HG03095 (cell line): ENCODE results near the gene SNTG2.

ENCODE experiments used
- ATAC-seq: cut with Tn5 transposase; IDR thresholded peaks from one replicate; pipeline ENCODE4 v1.9.1; 2021; ENCODE audit warnings: moderate library complexity; ENCODE audit not compliant: unreplicated experiment

The SNTG2 gene

GRCh38 chr2:1136846-1137245, 186.2 kb downstream of the SNTG2 start:
- no peak for ATAC-seq

GRCh38 chr2:1137264-1137663, 186.6 kb downstream of the SNTG2 start:
- ATAC-seq: no peak

DNA sequence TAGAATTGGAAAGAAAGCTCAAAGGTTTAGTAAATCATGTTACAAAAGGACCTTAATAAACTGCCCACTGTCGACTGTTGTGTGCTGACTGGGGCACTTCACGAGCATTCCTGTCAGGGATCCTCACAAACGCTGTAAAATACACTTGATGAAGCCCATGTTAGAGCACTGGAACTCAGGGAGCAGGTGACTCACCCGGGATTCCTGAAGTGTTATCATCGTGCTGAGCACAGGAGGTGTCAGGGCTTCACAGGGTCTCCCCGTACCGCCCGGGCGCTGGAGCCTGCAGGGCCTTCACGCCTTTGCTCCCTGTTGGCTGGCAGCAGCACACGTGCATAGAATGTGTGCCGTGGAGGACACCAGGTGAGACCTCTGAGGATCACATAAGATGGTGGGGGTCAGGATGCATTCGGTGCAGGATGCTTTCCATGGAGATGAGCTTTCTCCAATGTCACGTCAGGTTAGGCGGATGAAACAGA, 187.3 kb downstream of the SNTG2 start:
- ATAC-seq: no peak

- ATAC-seq: no peak
Observed at GRCh38 chr2:1140389-1141003, 189.8 kb downstream of the SNTG2 start.

DNA sequence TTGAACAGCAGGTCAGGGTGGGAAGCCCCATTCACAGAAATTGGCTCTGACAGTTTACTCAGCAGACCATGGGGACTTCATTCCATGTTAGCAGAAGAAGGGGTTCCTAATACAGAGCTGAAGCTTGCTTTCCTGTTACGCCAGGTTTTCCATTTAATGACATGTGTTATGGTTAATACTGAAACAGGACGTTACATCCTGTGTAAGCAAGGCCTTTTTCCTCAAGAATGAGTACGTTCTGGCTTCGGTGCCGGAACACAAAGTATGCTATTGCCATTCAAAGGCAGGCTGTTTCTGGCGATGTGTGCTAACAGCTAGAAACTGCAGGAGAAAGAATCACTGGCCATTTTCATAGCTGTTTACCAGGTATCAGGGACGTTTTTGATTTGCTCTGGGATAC, 190.4 kb downstream of the SNTG2 start:
- no peak for ATAC-seq

DNA sequence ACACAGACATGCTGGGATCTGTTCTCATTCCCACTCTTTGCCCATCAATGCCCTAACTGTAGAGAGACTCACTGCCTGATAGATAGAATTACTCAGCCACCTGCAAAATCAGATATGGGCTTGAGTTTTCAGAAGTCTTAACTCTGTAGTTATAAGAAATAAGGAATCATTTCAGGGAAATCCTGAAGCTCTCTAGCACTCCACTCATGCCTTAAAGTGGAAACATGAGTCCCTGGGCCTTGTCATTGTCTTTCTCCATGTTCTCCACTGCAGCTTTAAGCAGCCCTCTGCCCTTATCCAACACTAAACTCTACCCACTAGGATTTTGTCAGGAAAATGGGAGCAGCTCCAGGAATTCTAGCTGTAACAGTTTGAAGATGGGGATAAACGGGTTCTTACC, 192.5 kb downstream of the SNTG2 start:
- no peak for ATAC-seq

DNA sequence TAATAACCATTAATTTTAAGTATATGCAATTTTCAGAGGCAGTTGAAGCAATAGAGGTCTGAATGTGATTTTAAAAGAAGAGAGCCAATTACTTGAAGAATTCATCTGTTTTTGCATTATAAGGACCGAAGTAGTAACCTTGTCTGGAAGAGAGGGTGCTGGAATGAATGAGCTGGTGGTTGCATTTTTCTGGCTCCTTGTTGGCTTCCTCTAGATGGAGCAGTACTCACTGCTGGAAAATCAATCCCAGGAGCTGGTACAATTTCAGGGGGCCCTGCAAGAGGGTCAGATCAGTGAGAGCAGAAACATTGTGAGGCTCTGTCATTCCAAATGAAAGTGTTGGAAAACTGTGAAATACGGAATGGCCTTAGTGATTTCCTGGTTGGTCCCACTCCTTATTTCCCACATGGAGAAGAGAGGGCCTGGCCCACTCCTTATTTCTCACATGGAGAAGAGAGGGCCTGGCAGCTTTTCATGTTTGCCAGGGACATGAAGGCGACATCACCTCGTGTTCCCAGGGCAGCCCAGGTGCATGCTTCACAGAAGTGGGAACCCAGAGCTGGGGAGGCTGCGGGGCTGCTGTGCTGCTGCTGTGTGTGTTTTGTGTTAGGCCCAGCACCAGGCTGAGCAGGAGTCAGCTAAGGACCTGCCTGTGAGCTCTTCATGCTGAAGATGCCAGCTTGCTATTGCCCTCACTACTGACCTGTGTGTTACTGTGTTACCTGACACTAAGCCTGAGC, 197.4 kb downstream of the SNTG2 start:
- no peak for ATAC-seq

DNA sequence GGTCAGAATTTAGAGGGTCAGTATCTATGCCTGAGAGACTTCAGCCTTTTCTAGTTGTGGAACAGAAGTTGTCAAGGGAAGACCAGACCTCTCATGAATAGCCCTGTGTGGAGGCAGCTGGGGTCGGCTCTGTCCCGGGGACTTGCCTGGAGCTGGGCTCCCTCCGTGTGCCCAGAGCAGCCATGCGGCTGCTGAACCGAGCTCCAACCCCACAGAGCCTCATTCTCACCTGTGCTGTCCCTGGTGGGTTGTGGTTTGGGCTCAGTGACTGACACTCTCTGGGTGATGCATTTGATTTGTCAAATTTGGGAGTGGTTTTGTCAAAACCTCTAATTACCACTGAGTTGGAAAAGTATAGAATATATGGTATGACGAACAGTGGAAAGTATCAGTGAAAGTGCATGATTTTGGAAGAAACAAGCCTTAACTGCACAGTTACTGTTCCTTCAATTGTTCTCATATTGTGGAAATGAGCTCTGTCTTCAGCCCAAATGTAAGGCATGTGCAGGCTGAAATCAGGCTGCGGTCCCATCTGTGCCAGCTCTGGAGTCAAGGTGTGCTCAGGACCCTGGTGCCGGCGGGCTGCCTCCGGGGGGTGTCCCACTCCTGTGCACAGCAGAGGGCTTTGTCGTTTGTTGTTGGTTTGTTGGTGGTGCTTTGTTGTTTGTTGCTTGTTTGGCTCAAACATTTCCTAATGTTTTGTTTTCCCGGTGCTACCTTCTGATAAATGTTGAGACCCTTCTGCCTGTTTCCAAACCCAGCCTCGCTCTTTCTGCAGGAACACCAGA, 200.3 kb downstream of the SNTG2 start:
- ATAC-seq: no peak

- no peak for ATAC-seq
Observed at GRCh38 chr2:1152375-1152774, 201.7 kb downstream of the SNTG2 start.

- ATAC-seq: no peak
Observed at GRCh38 chr2:1153920-1154319, 203.3 kb downstream of the SNTG2 start.

DNA sequence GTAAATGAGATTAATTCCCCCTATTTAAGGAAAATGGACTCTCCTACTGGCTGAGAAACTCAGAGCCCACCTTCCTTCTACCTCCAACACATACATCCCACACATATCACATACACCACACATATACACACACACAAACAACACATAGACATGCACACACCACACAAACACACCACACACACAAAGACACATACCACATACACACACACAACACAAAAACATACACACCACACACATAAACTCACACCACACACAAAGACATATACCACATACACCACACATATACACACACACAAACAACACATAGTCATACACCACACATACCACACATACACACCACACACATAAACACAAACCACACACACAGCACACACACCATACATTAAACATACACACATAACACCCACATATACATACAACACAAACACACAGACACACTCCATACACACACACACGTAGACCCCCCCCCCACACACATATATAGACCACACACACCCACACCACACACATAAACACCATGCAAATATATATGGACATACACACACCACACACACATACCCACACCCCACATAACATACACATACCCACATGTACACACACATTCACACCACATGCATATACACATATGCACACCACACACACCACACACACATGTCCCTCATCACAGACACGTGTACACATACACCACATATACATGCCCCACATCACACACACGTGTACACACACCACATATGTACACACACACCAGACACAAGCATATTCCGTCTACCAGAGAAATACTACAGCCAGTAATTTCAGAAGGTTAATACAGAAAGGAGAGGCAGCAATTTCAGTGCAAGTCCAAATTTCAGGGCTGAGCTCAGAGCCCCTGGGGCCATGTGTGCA, 204.3 kb downstream of the SNTG2 start:
- ATAC-seq: no peak

DNA sequence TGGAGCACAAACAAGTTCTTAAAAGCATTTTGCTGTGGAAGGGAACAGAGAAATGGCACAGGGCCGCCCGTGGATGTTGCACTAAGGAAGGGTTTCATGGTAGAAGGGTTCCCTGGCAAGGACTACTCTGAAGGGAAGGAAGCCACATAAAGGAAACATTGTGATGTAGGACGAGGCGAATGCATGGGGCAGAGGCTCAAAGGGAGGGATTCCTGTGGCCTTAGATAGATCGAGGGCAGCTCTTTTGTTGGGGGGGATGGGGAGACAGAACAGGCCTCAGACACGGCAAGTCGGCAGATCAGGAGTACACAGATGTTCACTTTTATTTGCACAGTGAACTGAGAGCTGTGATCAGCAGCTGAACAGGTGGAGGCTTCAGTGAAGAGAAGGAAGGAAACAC, 205.4 kb downstream of the SNTG2 start:
- no peak for ATAC-seq

DNA sequence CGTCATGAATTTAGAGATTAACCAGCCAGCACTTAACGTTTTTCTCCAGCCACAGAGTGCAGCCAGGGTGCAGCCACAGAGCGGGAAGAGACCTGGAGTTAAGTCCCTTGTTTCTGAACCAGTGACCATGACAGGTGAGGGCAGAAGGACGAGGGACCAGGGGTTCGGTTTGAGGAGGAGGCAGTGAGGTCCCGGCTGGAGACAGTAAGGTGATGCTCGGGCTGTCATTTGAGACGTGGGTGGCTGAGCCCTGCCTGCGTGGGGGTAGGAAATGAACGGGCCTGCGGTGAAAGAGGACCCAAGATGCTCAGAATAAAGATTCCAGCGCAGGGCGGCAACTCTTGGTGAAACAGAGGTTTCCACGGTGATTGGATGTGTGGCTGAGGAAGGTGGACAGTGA, 205.9 kb downstream of the SNTG2 start:
- ATAC-seq: no peak

DNA sequence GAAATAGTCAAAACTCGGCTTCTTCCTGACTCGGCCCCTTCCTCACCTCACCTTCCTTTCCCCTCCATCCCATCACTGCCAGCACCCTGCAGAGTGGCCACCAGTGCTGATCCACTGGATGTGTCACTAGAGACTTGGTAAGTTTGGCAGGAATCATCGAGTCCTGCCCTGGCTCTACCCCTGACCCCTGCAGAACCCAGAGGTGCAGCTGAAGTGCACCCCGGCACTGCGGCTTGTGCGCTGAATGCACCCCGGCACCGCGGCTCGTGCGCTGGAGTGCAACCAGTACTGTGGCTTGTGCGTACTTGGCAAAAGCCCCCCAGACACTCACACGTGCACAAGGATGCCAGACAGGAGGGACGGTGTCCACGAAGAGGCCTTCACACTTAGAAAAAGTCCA, 206.5 kb downstream of the SNTG2 start:
- ATAC-seq: no peak

- ATAC-seq: no peak
Observed at GRCh38 chr2:1159013-1159412, 208.4 kb downstream of the SNTG2 start.

DNA sequence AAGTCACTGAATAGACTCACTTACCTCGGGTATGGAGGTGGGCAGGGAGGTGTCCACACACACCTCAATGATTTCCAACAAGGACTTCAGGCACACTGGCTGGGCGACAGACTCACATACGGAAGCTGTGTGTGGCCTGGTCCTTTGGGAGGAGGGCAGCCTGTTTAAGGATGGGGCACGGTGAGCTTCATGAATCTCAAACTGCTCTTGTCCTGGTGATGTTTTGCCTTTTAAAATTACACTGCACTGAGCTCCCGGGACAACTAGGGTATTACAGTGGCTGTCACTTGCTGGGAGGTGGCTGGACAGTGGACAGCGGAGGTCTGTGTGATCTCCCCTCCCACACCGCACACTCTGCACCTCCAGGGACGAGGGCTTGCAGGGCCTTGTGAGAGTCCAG, 211.6 kb downstream of the SNTG2 start:
- no peak for ATAC-seq

- no peak for ATAC-seq
Observed at GRCh38 chr2:1162768-1163584, 212.3 kb downstream of the SNTG2 start.

DNA sequence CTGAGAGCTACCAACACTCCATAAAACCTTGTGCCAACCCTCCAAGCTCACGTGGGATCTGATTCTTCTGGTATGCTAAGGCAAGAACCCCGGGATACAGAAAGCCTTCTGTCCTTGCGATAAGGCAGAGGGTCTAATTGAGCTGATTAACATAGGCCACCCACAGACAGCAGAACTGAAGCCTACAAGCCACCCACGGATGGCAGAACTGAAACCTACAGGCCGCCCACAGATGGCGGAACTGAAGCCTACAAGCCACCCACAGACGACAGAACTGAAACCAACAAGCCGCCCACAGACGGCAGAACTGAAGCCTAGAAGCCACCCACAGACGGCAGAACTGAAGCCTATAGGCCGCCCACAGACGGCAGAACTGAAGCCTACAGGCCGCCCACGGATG, 216.3 kb downstream of the SNTG2 start:
- no peak for ATAC-seq

GRCh38 chr2:1168846-1169245, 218.2 kb downstream of the SNTG2 start:
- no peak for ATAC-seq

- no peak for ATAC-seq
Observed at GRCh38 chr2:1169291-1169949, 218.8 kb downstream of the SNTG2 start.
